HL-60 (cell line): ENCODE data around the gene KCTD5.
"Not testable (repeated sequence)": the region's sequence is repeated elsewhere in the genome, so short reads cannot be mapped to it uniquely, and the experiment has no call there.

Experiments
- SPI1 ChIP-seq: IDR thresholded peaks from 2 replicates; pipeline ENCODE4 v1.6.1; 2012; ENCODE audit warnings: low read depth, mild to moderate bottlenecking, borderline replicate concordance
- TF ChIP-seq, protein P1 (sequence below): IDR thresholded peaks from one replicate; pipeline ENCODE4 v1.5.1; 2011; ENCODE audit warnings: low read length, control low read depth, inconsistent platforms; ENCODE audit not compliant: insufficient read depth

- TF ChIP-seq, protein P1, sequence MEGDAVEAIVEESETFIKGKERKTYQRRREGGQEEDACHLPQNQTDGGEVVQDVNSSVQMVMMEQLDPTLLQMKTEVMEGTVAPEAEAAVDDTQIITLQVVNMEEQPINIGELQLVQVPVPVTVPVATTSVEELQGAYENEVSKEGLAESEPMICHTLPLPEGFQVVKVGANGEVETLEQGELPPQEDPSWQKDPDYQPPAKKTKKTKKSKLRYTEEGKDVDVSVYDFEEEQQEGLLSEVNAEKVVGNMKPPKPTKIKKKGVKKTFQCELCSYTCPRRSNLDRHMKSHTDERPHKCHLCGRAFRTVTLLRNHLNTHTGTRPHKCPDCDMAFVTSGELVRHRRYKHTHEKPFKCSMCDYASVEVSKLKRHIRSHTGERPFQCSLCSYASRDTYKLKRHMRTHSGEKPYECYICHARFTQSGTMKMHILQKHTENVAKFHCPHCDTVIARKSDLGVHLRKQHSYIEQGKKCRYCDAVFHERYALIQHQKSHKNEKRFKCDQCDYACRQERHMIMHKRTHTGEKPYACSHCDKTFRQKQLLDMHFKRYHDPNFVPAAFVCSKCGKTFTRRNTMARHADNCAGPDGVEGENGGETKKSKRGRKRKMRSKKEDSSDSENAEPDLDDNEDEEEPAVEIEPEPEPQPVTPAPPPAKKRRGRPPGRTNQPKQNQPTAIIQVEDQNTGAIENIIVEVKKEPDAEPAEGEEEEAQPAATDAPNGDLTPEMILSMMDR, result not testable (repeated sequence)
- not testable (repeated sequence) for TF ChIP-seq SPI1
These were observed 3.9 kb upstream of the KCTD5 start for GRCh38 chr16:2678206-2678965.
